Measurements from ENCODE around the gene MAGEA4.

The MAGEA4 gene

DNA sequence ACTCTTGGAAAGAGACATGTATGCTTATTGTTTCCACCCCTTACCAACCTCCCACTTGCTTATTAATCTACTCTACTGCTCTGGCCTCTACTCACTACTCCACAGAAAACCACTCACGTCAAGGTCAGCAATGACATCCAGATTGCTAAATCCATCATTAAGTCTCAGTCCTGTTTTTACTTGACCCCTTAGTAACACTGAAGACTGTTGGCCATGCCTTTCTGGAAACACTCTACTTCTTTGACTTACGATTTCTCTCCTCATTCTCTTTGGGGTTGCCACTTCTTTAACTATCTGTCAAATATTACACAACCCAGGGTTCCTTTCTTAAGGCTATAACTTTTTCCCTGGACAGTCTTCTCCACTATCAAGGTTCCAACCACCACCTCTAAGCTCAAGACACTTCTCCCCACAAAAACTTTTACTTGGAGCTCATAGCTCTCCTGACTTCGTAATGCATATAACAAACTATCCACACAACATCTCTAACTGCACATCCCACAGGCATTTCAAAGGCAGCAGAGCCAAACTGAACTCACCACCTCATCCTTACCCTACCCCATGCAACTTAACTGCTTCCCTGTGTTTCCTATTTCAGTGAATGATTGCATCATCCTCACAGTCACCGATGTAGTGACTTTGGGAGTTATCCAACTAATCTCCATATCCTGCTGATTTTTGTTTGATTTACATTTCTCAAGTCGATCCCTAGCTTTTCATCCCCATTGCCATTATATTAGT lies 15.8 kb upstream of the MAGEA4 start:
- DNase-seq (ENCODE audit: low read depth in 1 of 2, low spot score in 1 of 2): no peak
- Histone ChIP-seq H3K27me3 (ENCODE audit: insufficient read depth, poor library complexity, severe bottlenecking) (no peaks in the 10 kb centered on the region), H3K4me3 (replicated peaks; ENCODE audit: insufficient read depth, low read length) (no peak overlapping the region), H3K27ac (replicated peaks) (no peak overlapping the region)
- TF ChIP-seq, protein P1, sequence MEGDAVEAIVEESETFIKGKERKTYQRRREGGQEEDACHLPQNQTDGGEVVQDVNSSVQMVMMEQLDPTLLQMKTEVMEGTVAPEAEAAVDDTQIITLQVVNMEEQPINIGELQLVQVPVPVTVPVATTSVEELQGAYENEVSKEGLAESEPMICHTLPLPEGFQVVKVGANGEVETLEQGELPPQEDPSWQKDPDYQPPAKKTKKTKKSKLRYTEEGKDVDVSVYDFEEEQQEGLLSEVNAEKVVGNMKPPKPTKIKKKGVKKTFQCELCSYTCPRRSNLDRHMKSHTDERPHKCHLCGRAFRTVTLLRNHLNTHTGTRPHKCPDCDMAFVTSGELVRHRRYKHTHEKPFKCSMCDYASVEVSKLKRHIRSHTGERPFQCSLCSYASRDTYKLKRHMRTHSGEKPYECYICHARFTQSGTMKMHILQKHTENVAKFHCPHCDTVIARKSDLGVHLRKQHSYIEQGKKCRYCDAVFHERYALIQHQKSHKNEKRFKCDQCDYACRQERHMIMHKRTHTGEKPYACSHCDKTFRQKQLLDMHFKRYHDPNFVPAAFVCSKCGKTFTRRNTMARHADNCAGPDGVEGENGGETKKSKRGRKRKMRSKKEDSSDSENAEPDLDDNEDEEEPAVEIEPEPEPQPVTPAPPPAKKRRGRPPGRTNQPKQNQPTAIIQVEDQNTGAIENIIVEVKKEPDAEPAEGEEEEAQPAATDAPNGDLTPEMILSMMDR (IDR thresholded peaks at IDR 0.05; ENCODE audit: insufficient read depth, low read length): no peak
- TF ChIP-seq, protein P2, sequence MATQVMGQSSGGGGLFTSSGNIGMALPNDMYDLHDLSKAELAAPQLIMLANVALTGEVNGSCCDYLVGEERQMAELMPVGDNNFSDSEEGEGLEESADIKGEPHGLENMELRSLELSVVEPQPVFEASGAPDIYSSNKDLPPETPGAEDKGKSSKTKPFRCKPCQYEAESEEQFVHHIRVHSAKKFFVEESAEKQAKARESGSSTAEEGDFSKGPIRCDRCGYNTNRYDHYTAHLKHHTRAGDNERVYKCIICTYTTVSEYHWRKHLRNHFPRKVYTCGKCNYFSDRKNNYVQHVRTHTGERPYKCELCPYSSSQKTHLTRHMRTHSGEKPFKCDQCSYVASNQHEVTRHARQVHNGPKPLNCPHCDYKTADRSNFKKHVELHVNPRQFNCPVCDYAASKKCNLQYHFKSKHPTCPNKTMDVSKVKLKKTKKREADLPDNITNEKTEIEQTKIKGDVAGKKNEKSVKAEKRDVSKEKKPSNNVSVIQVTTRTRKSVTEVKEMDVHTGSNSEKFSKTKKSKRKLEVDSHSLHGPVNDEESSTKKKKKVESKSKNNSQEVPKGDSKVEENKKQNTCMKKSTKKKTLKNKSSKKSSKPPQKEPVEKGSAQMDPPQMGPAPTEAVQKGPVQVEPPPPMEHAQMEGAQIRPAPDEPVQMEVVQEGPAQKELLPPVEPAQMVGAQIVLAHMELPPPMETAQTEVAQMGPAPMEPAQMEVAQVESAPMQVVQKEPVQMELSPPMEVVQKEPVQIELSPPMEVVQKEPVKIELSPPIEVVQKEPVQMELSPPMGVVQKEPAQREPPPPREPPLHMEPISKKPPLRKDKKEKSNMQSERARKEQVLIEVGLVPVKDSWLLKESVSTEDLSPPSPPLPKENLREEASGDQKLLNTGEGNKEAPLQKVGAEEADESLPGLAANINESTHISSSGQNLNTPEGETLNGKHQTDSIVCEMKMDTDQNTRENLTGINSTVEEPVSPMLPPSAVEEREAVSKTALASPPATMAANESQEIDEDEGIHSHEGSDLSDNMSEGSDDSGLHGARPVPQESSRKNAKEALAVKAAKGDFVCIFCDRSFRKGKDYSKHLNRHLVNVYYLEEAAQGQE (IDR thresholded peaks at IDR 0.05; ENCODE audit: insufficient replicate concordance, low read depth): no peak
- no peak for TF ChIP-seq GABPA (IDR thresholded peaks at IDR 0.05; ENCODE audit: low read depth)
- TF ChIP-seq SPI1 (IDR thresholded peaks at IDR 0.05; ENCODE audit: borderline replicate concordance, low read depth): no peak
- TF ChIP-seq POLR2AphosphoS5 (IDR thresholded peaks at IDR 0.05; ENCODE audit: low read depth): no peak

DNA sequence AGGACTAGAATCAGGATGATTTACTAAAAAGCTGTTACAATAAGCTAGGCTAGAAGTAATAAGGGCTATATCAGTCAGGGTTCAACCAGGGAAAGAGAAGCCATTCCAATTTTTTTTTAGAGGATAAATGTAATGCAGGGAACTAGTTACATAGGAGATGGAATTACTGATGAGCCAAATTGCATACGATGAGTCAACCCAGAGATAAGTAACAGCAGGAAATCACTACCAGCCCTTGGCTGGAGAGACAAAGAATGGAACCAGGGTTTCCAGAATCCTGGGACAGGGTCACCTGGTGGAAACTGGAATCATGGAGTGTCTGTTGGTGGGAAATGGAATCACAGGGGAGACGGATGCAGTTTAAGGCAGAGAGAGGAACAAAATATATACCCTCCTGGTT lies 13.1 kb upstream of the MAGEA4 start:
- DNase-seq (ENCODE audit: low read depth in 1 of 2, low spot score in 1 of 2): no peak
- Histone ChIP-seq H3K4me3 (replicated peaks; ENCODE audit: insufficient read depth, low read length) (no peak overlapping the region), H3K27me3 (ENCODE audit: insufficient read depth, poor library complexity, severe bottlenecking) (no peaks in the 10 kb centered on the region), H3K27ac (replicated peaks) (no peak overlapping the region)
- TF ChIP-seq, protein P1 (IDR thresholded peaks at IDR 0.05; ENCODE audit: insufficient read depth, low read length): no peak
- TF ChIP-seq GABPA (IDR thresholded peaks at IDR 0.05; ENCODE audit: low read depth): no peak
- no peak for TF ChIP-seq POLR2AphosphoS5 (IDR thresholded peaks at IDR 0.05; ENCODE audit: low read depth)
- TF ChIP-seq, protein P2 (IDR thresholded peaks at IDR 0.05; ENCODE audit: insufficient replicate concordance, low read depth): no peak
- TF ChIP-seq SPI1 (IDR thresholded peaks at IDR 0.05; ENCODE audit: borderline replicate concordance, low read depth): no peak

DNA sequence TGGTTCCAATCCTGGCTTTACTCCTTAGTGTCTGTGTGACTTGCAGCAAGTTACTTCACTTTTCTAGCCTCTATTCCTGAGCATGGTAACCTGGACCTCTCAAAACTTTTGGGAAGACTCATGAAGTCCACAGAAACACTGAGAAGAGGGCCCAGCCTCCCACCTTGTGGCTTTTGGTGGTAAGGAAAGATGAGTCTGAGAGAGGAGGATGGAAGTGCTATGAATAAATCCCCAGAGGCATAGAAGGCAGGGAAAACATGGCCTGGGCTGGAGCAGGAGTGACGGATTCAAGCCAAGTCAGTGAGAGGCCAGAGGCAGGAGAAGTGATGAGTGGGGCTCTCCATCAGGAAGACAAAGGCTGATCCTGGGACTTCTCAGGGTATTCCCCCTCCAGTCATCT lies 10.9 kb upstream of the MAGEA4 start:
- H3K27ac ChIP-seq (replicated peaks): no peak overlapping the region
- TF ChIP-seq, protein P1 (IDR thresholded peaks at IDR 0.05; ENCODE audit: insufficient read depth, low read length): no peak
- TF ChIP-seq, protein P2 (IDR thresholded peaks at IDR 0.05; ENCODE audit: insufficient replicate concordance, low read depth): no peak
- TF ChIP-seq GABPA (IDR thresholded peaks at IDR 0.05; ENCODE audit: low read depth): no peak
- TF ChIP-seq SPI1 (IDR thresholded peaks at IDR 0.05; ENCODE audit: borderline replicate concordance, low read depth): no peak
- no peak for DNase-seq (ENCODE audit: low read depth in 1 of 2, low spot score in 1 of 2)
- no peak overlapping the region for H3K4me3 ChIP-seq (replicated peaks; ENCODE audit: insufficient read depth, low read length)
- no peaks in the 10 kb centered on the region for H3K27me3 ChIP-seq (ENCODE audit: insufficient read depth, poor library complexity, severe bottlenecking)
